GM19025 (cell line): Measurements from ENCODE around the gene SRP68.
"Not testable (repeated sequence)": the region's sequence is repeated elsewhere in the genome, so short reads cannot be mapped to it uniquely, and the experiment has no call there.

Experiments used
- ATAC-seq: cut with Tn5 transposase; IDR thresholded peaks from one replicate; pipeline ENCODE4 v1.9.1; 2021; ENCODE audit warnings: mild to moderate bottlenecking, low read depth, moderate library complexity; ENCODE audit not compliant: unreplicated experiment

SRP68 gene

DNA sequence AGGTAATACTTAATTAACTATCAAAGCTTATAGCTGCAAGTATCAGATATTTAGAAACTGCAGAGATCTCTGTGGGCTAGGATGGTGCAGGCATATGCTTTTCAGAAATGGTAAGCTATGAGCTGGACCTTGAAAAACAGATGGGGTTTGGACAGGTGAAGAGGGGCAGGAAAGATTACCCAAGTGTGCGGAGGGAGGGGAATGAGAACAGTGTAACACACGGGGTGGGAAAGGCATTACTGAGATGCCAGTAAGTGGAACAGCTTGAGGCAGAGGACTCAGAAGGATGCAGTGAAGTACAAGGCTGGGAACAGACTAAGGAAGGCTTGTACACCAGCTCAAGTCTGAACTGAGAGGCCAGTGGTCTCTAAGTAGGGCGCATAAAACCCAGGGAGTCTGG lies 23.1 kb downstream of the SRP68 start:
- ATAC-seq, result no peak

DNA sequence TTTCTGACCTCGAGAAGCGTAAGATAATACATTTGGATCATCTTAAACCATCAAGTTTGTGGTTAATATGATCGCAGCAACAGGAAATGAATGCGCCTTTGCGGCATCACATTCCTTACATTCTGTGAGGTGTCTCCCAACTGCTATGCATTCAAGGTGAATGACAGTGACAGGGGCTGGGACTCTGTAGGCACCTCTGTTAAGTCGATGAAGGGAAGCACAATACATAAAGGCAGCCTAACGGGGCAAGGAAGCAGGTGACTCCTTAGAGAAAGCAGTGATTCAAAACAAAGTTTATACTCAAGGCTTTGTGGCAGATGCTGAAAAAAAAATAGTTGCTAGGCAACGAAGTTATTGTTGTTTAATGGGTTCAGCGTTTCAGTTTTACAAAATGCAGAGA lies 23.6 kb downstream of the SRP68 start:
- ATAC-seq, result no peak

DNA sequence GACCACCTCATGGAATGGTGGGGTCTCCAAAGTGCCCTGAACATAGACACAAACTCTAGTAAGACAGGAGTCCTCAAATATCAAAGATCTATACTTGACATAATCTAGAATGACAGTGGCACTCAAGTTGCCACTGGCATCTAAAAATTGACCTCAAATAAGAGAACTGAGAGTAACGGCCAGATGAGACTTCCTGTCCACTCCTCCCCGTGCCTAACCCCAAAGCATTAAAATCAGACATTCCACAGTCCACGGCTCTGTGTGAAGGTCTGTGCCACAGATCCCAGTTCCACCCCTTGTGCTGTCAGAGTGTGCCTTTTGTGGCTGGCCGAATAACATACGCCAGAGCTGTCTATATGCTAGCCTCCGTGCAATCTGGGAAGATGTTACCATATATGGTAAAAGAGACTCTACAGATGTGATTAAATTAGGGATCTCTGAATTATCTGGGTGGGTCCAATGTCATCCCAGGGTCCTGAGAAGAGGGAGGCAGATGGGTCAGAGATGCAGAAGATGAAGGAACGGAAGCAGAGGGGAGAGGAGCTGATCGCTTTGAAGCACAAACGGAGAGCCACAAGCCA lies 24.2 kb downstream of the SRP68 start:
- no peak for ATAC-seq

DNA sequence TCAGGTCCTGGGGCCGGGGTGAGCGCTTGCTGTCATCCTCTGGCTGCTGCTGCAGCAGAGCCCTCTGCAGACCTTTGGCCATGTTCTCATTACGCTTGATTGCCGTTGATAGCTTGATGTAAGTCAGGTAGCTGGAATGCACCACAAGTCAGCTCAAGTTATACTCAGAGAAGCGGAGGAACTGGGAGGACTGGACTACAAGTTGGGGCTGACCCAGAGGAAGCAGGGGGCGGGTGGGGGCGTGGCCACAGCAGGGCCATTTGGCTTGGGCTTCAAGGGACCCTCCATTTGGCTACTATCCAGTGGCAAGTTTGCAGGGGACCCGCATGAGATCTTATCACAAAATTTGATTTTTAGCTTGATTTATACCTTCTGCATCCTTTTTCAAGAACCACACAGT lies 26.3 kb downstream of the SRP68 start:
- no peak for ATAC-seq

- not testable (repeated sequence) for ATAC-seq
Observed at GRCh38 chr17:76044475-76045007, 27.8 kb downstream of the SRP68 start.

GRCh38 chr17:76042868-76043267 lies 29.4 kb downstream of the SRP68 start:
- ATAC-seq, result not testable (repeated sequence)

DNA sequence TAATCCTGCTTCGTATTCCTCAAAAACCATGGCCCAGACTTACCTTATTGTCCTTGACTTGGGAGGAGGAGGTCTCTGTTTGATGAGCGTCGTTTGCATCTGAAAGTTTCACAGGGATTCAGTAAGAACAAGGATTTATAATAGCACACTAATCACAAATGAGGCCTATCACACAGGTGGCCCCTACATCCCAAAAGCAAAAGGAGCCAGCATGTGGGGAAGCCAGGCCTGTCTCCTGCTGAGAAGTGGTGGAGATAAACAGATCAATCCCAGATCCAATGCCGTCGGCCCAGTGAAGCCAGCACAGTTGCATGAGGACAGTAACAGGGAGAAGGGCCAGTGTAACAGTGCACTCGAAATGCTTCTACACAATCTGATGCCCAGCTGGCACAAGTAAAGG lies 31.9 kb downstream of the SRP68 start:
- ATAC-seq, result no peak

DNA sequence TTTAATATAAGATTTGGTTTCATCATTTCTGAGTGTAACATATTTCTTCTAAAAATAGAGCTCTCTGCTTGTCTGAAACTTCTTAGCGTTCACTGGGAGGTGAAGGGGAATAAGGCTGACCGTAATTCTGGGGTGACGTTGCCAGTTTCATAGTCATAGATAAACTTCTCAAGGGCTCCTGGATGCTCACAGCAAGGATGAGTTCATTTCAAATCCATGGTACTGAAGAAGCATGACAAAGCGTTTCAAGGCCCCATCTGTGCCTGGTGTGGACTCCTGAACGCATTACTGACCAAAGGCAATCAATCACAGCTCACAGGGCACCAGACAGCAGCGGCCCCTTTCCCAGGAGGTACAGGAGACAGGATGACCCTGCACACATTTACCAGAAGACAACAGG lies 33.2 kb downstream of the SRP68 start:
- no peak for ATAC-seq

DNA sequence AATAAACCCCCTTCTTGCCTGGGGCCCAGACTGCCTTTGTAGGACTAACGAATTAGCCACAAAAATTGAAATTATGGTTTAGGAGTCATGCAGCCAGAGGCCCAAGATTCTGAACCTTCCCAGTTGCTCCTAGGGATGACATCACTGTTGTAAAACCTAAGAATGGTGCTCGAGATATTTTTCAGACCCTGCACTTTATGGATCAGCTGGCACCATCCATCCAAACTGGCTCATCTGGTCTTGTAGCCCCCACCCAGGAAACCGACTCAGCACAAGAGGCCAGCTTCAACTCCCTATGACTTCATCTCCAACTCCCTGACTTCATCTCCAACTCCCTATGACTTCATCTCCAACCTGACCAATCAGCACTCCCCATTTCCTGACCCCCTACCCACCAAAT lies 34.3 kb downstream of the SRP68 start:
- no peak for ATAC-seq

- no peak for ATAC-seq
Observed at GRCh38 chr17:76036497-76037261, 35.6 kb downstream of the SRP68 start.

GRCh38 chr17:76034428-76035350 lies 37.6 kb downstream of the SRP68 start:
- no peak for ATAC-seq

DNA sequence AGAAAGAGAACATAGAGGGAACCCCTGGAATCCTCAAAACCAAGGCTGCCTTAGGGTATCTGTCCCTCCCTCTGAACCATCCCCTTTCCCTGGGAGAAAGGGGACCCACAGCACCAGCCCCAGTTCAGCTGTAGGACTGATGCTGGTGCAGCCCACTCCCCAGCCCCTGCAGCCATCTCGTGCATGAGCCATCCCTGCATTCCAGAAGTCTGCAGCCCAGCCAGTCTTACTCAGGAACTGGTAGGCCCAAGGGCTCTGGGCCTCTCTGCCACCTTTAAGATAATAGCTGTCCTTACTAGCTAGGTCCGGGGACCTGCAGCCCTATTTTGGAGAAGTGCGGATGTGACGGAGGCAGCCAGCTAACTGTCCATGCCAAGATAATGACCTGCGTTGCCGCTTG lies 39.2 kb downstream of the SRP68 start:
- no peak for ATAC-seq

GRCh38 chr17:76032780-76033108 lies 39.6 kb downstream of the SRP68 start:
- no peak for ATAC-seq

- no peak for ATAC-seq
Observed at GRCh38 chr17:76032073-76032779, 40.1 kb downstream of the SRP68 start.

- ATAC-seq, result no peak
Observed at GRCh38 chr17:76027159-76027839, 45.0 kb downstream of the SRP68 start, which contains the start of gene EVPL. Gene EVPL, minus strand, starts transcription at chr17:76027306. Its CDS starts 108 bp downstream, at chr17:76027198.

DNA sequence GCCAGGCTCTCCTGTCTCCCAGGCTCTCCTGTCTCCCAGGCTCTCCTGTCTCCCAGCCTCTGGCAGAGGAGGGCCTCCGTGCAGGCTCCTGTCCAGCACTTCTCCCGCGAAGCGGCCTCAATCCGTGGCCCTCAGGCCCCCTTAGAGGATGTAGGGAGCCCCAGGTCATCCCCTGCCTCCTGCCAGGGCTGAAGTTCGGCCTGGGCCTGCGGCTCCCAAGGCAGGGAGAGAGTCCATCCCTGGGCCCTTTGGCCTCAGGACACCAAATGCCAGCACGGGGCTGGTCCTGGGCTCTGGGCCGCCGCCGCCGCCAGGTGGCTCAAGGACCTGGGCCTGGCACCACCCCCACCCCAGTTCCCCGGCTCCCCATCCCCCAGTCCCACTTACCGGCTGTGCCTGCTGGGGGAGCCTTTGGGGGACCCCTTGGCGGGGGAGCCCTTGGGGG lies 45.6 kb downstream of the SRP68 start:
- no peak for ATAC-seq

DNA sequence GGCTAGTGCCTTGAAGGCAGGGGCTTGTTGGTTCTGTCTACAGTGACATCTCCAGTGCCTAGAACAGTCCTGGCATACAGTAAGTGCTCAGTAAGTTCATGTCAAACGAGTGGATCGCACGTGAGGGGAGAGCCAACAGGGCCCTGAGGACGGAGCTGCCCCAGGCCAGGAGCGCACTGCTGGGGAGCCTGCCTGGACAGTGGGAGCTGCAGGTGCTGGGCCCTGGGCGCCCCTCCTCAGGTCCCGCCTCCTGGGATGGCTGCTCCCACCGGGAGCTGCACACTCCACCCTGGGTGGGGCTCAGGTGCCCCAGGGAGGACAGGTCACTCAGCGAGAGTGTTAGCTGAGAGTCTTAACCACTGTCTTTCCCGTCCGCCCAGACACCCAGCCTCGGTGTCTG lies 47.0 kb downstream of the SRP68 start:
- no peak for ATAC-seq

- ATAC-seq, result no peak
Observed at GRCh38 chr17:76024353-76024752, 48.0 kb downstream of the SRP68 start.

- no peak for ATAC-seq
Observed at GRCh38 chr17:76023900-76024237, 48.4 kb downstream of the SRP68 start.
